DMS53 treated with DMSO at 0.1 percent for 48 hours (cell line): ENCODE data around the gene CAMSAP3.

ENCODE experiments used
- DNase-seq: peaks from one replicate; lab custom pipeline; 2025; ENCODE audit not compliant: unreplicated experiment; lab: John Stamatoyannopoulos, UW

Gene CAMSAP3

GRCh38 chr19:7644550-7644877, 48.9 kb downstream of the CAMSAP3 start:
- no peak for DNase-seq

GRCh38 chr19:7645163-7645562, 49.5 kb downstream of the CAMSAP3 start:
- no peak for DNase-seq

DNA sequence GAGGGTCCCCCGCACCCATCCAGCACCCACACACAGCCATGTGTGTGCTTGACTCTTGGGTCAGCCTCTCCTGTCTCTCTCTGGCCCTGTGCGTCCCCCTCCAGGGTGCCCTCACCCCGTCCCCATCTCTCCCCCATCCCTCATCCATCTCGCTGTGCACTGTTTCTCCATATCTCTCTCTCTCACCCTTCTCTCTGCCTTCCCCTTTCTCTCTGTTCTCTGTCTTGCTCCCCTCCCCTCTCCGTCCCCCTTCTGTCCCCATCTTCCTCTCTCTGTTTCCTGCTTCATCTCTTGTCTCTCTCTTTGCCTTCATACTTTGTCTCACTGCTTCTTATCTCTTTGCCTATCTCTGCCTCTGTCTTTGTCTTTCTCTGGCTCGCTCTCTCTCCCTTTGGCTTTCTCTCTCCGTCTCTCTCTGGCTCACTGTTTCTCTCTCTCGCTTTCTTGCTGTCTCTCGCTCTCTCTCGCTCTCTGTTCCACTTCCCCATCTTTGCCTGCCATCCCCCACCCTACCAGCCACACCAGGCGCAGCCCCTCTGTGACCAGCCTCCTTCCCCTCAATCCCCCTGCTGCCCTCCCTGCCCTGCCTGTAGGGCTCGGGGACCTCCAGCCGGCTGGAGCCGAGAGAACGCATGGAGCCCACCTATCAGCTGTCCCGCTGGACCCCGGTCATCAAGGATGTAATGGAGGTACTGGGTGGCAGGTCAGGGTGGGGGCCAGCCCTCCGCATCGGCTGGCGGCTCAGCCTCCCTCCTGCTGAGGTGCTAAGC, 50.2 kb downstream of the CAMSAP3 start:
- no peak for DNase-seq

- DNase-seq = no peak
Measured at GRCh38 chr19:7646426-7646700, 50.7 kb downstream of the CAMSAP3 start.

GRCh38 chr19:7647156-7647555, 51.5 kb downstream of the CAMSAP3 start:
- DNase-seq = no peak

DNA sequence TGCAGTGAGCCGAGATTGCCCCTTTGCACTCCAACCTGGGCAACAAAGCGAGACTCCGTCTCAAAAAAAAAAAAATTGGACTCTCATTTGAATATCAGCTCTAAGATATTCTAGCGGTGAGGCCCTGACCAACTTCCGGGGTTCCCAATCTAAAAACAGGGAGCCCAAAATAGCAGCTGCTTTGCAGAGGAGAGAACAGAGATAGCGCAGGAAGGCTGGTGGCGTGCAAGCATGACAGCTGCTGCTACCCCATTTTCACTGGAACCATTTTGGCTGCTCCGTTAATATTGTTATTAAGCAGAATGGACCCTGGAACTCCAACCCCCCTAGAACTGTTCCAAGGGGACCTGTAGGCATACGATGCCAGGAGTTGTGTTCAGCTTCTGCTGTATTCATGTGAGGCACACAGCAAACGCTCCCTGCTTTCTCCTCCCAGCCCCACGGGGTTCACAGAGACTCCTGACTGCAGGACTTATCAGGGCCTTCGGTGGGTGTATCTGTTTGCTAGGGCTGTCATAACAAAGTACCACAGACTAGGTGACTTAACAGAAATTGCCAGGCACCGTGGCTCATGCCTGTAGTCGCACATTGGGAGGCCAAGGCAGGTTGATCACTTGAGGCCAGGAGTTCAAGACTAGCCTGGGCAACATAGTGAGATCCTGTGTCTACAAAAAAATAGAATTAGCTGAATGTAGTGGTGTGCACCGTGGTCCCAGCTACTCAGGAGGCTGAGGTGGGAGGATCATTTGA, 52.8 kb downstream of the CAMSAP3 start:
- no peak for DNase-seq

DNA sequence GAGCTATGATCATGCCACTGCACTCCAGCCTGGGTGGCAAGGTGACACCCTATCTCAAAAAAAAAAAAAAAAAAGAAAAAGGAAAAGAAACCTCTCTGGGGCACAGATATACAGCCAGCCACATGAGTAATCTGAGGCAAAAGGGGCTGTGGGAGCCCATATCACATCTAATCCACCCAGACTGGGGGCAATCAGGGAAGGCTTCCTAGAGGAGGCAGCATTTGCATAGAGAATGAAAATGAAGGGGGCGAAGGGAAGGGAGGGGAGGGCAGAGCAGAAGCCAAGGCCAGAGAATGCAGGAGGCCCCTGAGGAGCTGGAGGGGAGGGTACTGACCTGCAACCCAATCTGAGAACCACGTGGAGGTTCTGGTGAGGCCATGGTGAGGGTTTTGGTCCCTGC, 54.5 kb downstream of the CAMSAP3 start:
- no peak for DNase-seq

DNA sequence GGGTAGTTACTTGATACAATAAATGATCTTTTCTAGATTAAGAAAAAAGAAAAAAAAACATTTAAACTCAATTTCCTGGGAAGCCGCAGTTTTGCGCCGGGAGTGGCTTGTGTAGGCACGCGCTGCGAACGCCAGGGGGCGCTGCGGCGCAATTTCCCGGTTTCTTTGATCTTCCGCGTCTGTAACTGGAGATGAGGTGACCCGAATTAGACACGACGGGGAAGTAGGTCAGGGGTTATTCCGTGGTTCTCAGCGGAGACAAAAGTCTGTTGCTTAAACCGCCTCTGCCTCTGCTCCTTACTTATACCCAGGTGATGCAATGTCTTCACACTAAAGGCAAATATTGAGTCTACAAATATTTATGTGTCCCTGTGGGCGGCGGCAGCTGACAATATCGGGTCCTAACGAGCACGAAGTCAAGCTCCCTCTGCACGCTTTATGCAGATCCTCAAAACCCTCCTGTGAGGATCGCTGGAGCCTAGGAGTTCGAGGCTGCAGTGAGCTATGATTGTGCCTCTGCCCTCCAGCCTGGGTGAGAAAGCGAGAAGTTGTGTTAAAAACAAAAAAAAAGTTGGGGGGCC, 56.5 kb downstream of the CAMSAP3 start:
- DNase-seq = peak; percentile 83

DNA sequence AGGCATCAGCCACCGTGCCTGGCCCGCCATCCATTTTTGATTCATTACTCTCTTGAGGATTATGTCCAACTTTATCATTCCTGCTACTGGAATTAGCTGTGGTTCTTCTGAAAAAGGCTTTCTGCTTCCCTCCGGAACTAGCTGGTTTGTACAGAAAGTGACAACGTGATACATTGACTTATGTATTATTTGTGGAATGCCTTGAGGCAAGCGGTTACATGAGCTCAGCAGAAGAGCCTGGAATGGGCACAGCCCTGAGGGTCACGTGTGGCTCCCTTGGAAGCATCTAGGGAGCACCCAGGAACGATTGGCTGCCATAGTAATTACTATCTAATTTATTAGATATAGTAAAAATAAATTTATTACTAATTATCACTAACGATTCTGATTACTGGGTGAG, 58.7 kb downstream of the CAMSAP3 start:
- DNase-seq = no peak

DNA sequence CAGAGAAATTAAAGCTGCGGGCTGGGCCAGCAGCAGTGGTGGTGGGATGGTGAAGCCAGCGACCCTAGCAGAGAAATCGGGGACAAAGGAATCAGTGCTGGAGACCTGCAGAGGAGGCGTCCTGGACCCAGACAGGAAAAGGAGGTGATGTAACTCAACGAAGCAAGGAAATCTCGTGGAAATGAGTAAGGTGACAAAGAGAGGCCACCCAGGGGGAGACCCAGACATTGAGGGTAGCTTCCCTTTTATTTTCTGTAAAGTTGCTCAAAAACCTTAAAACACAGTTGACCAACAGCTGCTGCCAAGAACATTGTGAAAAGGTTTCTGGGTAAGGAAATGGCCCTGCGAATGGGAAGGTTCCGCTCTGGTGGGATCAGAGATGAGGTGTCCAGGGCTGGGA, 59.9 kb downstream of the CAMSAP3 start:
- no peak for DNase-seq

GRCh38 chr19:7657131-7657751, 61.6 kb downstream of the CAMSAP3 start:
- no peak for DNase-seq

DNA sequence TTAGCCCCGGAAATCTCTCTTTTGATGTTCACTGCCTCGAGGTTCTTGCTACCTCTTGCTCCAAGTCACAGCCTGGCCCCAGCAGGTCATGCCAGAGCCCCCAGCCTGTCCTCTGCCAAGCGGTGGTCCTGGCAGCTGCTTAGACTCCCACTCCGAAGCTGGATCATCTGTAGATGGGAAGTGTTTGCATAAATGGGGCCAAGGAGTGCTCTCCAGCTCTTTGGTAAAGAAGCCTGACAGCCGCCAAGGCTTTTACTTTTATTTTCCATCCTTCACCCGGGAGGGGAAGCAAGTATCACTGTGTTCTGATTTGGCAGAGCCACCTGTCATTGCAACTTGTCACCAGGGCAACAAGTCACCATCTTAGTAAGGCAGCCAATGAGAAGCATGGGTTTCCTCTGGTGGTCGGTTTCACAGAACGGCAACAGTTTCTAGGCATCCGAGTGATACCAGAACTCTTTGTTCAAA, 62.6 kb downstream of the CAMSAP3 start:
- DNase-seq = no peak

DNA sequence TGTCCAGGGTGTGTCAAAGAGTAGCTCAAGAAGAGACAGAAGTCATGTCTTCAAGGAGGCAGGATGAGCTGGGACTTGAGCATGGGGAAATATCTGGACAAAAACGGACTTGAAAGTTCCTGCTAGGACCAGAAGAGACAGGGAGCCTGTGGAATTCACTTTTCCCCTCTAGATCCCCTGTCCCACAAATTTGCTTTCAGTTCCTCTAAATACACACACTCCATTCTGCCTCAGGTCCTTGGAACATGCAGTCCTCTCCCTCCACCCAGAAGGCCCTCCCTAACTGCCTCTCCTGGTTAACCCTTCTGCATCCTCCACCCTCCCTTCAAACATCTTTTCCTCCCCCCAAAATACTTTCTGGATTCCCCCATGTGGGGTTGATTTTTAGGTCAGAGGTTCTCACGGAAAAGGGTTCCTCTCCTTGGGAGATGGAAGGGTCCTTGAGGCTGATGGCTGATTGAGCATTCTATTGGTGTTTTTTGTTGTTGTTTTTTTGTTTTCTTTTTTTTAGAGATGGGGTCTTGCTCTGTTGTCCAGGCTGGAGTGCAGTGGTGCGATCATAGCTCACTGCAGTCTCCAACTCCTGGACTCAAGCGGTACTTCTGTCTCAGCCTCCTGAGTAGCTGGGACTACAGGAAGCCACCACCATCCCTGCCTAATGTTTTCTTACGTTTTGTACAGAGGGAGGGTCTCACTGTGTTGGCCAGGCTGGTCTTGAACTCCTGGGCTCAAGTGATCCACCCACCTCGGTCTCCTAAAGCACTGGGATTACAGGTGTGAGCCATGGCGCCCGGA, 66.3 kb downstream of the CAMSAP3 start:
- DNase-seq = no peak

DNA sequence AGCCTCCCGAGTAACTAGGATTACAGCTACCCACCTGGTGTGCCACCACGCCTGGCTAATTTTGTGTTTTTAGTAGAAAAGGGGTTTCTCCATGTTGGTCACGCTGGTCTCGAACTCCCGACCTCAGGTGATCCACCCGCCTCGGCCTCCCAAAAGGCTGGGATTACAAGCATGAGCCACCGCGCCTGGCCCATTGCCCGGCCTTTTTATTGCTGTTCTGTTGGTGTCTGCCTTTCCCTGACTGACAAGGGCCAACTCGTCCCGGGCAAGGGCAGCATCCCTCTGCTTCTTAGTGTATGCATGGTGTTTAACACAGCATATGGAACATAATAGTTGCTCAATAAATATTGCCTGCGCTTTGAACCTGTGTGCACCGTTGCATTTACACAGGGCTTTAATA, 67.0 kb downstream of the CAMSAP3 start:
- DNase-seq = no peak

DNA sequence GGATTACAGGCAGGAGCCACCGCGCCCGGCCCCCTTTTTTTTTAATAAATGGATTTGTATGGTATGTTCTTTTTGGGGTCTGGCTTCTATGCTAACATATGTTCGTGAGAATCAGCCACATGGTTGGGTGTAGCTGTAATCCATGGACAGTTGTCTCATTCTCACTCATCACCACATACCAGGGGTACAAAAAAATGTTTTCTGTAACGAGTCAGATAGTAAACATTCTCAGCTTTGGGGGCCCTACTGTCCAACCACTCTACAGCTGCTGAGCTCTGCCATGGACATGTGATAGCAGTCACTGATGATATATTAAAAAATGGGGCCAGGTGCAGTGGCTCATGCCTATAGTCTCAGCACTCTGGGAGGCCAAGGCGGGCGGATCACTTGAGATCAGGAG, 68.0 kb downstream of the CAMSAP3 start:
- no peak for DNase-seq

GRCh38 chr19:7665076-7665475, 69.4 kb downstream of the CAMSAP3 start:
- DNase-seq = no peak
